Gastrocnemius medialis (tissue), 4 donors: ENCODE measurements around the gene RNF44. TPM values are rescaled to one million over a fixed set of nuclear protein-coding genes. Genes with fewer than 3 reads are reported as not detected.

Experiments used
- ATAC-seq, 2 donors: fragments of 150-250 bp; one replicate each; pipeline ENCODE4 v1.9.1; 2016
- DNase-seq, 2 donors: peaks; one replicate each; pipeline ENCODE4 v3.0.0-alpha.2; 2019
- H3K27ac ChIP-seq, 4 donors: fragments of 200-600 bp; sonication (generic); 1 replicate in 1 of 4; 2 replicates in 3 of 4; pipeline ENCODE4 v1.5.1; 2016 to 2018; ENCODE audit warnings: mild to moderate bottlenecking in 2 of 4, moderate library complexity in 1 of 4
- H3K27me3 ChIP-seq, 3 donors: fragments of 200-600 bp; sonication (generic) in 2 of 3; 1 replicate in 1 of 3; 2 replicates in 2 of 3; pipeline versions ENCODE4 v1.5.1 to v1.6.0; 2016 to 2019; ENCODE audit warnings: mild to moderate bottlenecking in 1 of 3, moderate library complexity in 1 of 3
- H3K36me3 ChIP-seq, 2 donors: fragments of 200-600 bp; sonication (generic) in 1 of 2; one replicate each; pipeline ENCODE4 v1.5.1; 2017 to 2018
- H3K4me1 ChIP-seq, 2 donors: fragments of 200-600 bp; sonication (generic) in 1 of 2; one replicate each; pipeline ENCODE4 v1.5.1; 2016 to 2017; ENCODE audit warnings: mild to moderate bottlenecking in 2 of 2
- H3K4me3 ChIP-seq, 4 donors: fragments of 200-600 bp; sonication (generic) in 3 of 4; 1 replicate in 1 of 4; 2 replicates in 3 of 4; pipeline ENCODE4 v1.5.1; 2016 to 2019; ENCODE audit warnings: mild to moderate bottlenecking in 2 of 4
- H3K9me3 ChIP-seq, 3 donors: fragments of 200-600 bp; sonication (generic) in 2 of 3; 1 replicate in 1 of 3; 2 replicates in 2 of 3; pipeline ENCODE4 v1.5.1; 2016 to 2019
- POLR2A ChIP-seq, 2 donors: fragments of 450-650 bp; IDR thresholded peaks; one replicate each; pipeline ENCODE4 v1.6.1; 2017; ENCODE audit warnings: antibody characterized with exemption in 2 of 2, mild to moderate bottlenecking in 2 of 2, moderate library complexity in 2 of 2
- in situ Hi-C, 4 donors: fragments of 200-750 bp; cut with MboI; loops; one replicate each; pipeline versions ENCODE4 v1.15.0 to v1.8.0; 2017; ENCODE audit warnings: low sequenced_read_pairs in 4 of 4
- intact Hi-C: fragments of 100-400 bp; cut with DNase I; formaldehyde crosslinking; loops from one replicate; pipeline ENCODE4 v1.15.1; 2023; ENCODE audit warnings: low total_unique reads
- total RNA-seq, 4 donors: library from RNA; depleted of rRNA; stranded (reverse); fragments of >200 nt; gene quantifications; one replicate each; pipeline versions ENCODE4 v1.1.0 to v1.2.3, GENCODE V29; 2016
- TF ChIP-seq, protein P1 (sequence below), 5 experiments: fragments of 450-650 bp in 3 of 5; fragments of 200-600 bp in 2 of 5; sonication (generic) in 2 of 5; IDR thresholded peaks in 4 of 5; conservative IDR thresholded peaks in 1 of 5; 1 replicate in 4 of 5; 2 replicates in 1 of 5; pipeline ENCODE4 v1.5.1; 2016 to 2019; ENCODE audit warnings: antibody characterized with exemption in 5 of 5, mild to moderate bottlenecking in 3 of 5, moderate library complexity in 3 of 5

RNF44 gene
- total RNA-seq: 1 to 10 TPM; 4.1 to 7.0 (median 6.7) TPM

DNA sequence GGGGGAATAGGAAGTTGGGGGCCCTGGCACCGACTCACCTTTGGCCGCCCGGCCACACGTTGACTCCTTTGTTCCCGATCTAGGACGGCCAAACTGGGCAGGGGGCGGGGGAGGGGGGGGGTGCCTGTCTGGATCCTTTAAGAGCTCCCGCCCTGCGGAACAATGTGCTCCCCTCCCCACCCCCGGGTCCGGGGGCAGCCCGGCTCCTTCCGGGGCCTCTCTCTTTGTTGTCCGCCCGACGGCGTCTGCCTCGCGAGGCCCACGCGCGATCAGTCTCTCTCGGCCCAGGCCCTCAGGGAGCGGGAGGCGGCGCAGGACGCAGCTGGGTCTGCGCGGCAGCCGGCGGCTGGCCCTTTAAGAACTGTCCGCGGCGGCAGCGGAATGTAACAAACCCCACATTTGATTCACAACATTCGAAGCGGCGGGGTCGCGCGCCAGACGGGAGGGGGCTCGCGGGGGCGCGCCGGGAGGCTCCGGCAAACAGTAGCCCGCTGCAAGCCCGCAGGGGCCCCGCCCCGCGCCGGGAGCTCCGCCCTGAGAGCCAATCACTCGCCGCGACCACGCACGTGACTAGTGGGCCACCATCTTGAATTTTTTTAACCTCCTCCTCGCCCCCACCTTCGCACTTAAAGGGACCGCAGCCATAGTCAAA, at the start of gene RNF44:
TSS of gene RNF44 (minus strand) at position 501 of the 652 bp plus-strand sequence. CDS start 4,930 bp downstream, outside the sequence.
- H3K4me3 ChIP-seq: peak within 1 kb of the TSS; percentile 73 to 97 (median 90)
- H3K27me3 ChIP-seq: no peaks in the 10 kb centered on the region
- peaks cover 42 to 47% of the 10 kb centered on the region in 2 donors for H3K4me1 ChIP-seq
- in situ Hi-C loops: loop anchor here in 3 of 4 donors (5.0 to 25.0 kb wide), 5 partner anchors 90 to 475 kb away; partner anchors contain the start of genes FAF2 (in 2 of the 3), UIMC1 (in 2 of the 3), CLTB (in 1 of the 3) and ZNF346 (in 1 of the 3)
- intact Hi-C loops: loop anchor here (1.0 to 5.0 kb wide), 5 partner anchors 89 to 1065 kb away; partner anchors contain the start of genes B4GALT7, CLTB, FAF2 and HIGD2A
- peak; percentile 75 to 79 for TF ChIP-seq POLR2A (IDR thresholded peaks at IDR 0.05)
- TF ChIP-seq, protein P1, sequence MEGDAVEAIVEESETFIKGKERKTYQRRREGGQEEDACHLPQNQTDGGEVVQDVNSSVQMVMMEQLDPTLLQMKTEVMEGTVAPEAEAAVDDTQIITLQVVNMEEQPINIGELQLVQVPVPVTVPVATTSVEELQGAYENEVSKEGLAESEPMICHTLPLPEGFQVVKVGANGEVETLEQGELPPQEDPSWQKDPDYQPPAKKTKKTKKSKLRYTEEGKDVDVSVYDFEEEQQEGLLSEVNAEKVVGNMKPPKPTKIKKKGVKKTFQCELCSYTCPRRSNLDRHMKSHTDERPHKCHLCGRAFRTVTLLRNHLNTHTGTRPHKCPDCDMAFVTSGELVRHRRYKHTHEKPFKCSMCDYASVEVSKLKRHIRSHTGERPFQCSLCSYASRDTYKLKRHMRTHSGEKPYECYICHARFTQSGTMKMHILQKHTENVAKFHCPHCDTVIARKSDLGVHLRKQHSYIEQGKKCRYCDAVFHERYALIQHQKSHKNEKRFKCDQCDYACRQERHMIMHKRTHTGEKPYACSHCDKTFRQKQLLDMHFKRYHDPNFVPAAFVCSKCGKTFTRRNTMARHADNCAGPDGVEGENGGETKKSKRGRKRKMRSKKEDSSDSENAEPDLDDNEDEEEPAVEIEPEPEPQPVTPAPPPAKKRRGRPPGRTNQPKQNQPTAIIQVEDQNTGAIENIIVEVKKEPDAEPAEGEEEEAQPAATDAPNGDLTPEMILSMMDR (IDR thresholded peaks at IDR 0.05 in 4 of 5, conservative IDR thresholded peaks at IDR 0.05 in 1 of 5): peak in 1 of 5 experiments; percentile 14
- no peaks in the 10 kb centered on the region for H3K36me3 ChIP-seq
- peak within 1 kb of the TSS; percentile 94 to 100 (median 97) for H3K27ac ChIP-seq
- no peaks in the 10 kb centered on the region for H3K9me3 ChIP-seq
- ATAC-seq: peak; percentile 77 to 82
- peak; percentile 98 for DNase-seq

DNA sequence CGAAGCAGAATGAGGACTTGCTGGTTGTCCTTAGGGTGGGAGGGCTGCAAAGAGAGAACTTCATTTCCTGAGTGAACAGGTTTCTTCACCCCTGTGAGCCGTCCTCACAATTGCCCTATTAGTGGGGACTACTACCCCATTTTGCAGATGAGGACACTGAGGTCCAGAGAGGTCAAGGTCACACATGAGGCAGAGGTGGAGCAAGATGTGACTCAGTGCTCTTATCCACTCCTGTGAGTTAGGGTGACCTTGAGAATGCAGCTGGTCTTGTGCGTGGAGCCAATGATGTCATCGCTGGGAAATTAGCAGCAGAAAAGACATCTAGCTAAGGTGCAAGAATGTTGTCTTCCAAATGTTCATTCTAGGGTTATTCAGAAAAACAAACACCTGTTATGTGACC, 45.9 kb upstream of the RNF44 start:
- ATAC-seq: no peak

DNA sequence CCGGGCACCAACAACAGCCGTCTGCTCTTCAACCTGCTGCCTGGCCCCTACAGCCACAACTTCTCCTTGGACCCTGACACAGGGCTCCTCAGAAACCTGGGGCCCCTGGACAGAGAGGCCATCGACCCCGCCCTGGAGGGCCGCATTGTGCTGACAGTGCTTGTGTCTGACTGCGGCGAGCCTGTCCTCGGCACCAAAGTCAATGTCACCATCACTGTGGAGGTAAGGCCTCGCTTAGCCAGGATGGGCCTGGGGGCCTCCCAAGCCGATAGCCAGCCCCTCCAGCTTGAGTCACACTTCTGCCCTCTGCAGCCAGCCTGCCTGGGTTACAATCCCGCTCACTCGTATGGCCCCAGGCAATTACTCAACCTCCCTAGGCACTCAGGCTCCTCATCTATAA, 44.2 kb upstream of the RNF44 start:
- intact Hi-C loops (no loop called here), in situ Hi-C loops (no loop called here)
- Histone ChIP-seq H3K4me3 (no peak overlapping the region), H3K4me1 (no peaks in the 10 kb centered on the region), H3K27me3 (no peaks in the 10 kb centered on the region), H3K36me3 (no peaks in the 10 kb centered on the region), H3K27ac (no peak overlapping the region), H3K9me3 (peaks cover 0 to 16% (median 2%) of the 10 kb centered on the region in 3 donors)
- TF ChIP-seq, protein P1 (IDR thresholded peaks at IDR 0.05 in 4 of 5, conservative IDR thresholded peaks at IDR 0.05 in 1 of 5): no peak
- TF ChIP-seq POLR2A (IDR thresholded peaks at IDR 0.05): no peak
- no peak for ATAC-seq
- DNase-seq: no peak

More for the DNA sequence above, 45.9 kb upstream of the RNF44 start:
- no peak for TF ChIP-seq POLR2A (IDR thresholded peaks at IDR 0.05)
- TF ChIP-seq, protein P1 (IDR thresholded peaks at IDR 0.05 in 4 of 5, conservative IDR thresholded peaks at IDR 0.05 in 1 of 5): no peak
- intact Hi-C loops: no loop called here
- Histone ChIP-seq H3K4me1 (no peaks in the 10 kb centered on the region), H3K27ac (no peak overlapping the region), H3K36me3 (no peaks in the 10 kb centered on the region), H3K9me3 (peaks cover 0 to 16% (median 2%) of the 10 kb centered on the region in 3 donors), H3K4me3 (no peak overlapping the region), H3K27me3 (no peaks in the 10 kb centered on the region)
- in situ Hi-C loops: no loop called here
- DNase-seq: no peak

DNA sequence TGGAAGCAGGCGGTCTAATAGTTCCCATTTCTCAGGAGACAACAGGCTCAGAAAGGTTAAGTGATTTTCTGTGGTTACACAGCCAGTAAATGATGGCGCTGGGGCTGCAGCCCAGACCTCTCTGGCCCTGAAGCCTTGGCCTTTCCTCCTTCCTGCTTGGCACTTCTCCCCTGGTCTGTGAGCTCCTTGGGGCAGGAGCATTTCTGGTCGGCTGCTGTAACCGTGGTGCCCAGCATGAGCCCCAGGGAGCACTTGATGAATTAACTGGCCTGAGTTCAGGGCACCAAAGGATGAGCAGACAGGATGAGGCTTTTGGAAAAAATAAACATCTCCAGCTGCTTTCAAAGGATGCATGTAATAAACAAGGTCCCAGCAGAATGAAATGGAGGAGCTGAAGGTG, 42.1 kb upstream of the RNF44 start:
- TF ChIP-seq, protein P1 (IDR thresholded peaks at IDR 0.05 in 4 of 5, conservative IDR thresholded peaks at IDR 0.05 in 1 of 5): no peak
- no peak for TF ChIP-seq POLR2A (IDR thresholded peaks at IDR 0.05)
- intact Hi-C loops (loop anchor here (10.0 kb wide), 1 partner anchor 165 kb away; the partner anchor contains the start of gene CLTB), in situ Hi-C loops (no loop called here)
- H3K4me3 ChIP-seq: no peak overlapping the region
- no peak overlapping the region for H3K27ac ChIP-seq
- ATAC-seq (no peak), DNase-seq (no peak)
- H3K9me3 ChIP-seq: no peaks in the 10 kb centered on the region
- no peaks in the 10 kb centered on the region for H3K27me3 ChIP-seq
- no peaks in the 10 kb centered on the region for H3K36me3 ChIP-seq
- H3K4me1 ChIP-seq: no peaks in the 10 kb centered on the region
